CD4-positive, alpha-beta T cell treated with Interleukin-4 for 1 hour (primary cell): Measurements from ENCODE around the gene GPR108.
"Not testable (repeated sequence)": the region's sequence is repeated elsewhere in the genome, so short reads cannot be mapped to it uniquely, and the experiment has no call there.

Source experiments
- DNase-seq, 2 donors: peaks; one replicate each; pipeline ENCODE4 v3.0.0-alpha.2; 2020 to 2022

GPR108 gene

GRCh38 chr19:6737284-6737872 lies at the start of gene GPR108:
TSS of gene GPR108 (minus strand) at chr19:6737580. CDS start at chr19:6737576, 4 bp downstream.
- peak; percentile 100 for DNase-seq

GRCh38 chr19:6779206-6779605 lies 41.8 kb upstream of the GPR108 start:
- no peak for DNase-seq

- DNase-seq, result no peak
These were observed 41.0 kb upstream of the GPR108 start for GRCh38 chr19:6778386-6778785.

DNA sequence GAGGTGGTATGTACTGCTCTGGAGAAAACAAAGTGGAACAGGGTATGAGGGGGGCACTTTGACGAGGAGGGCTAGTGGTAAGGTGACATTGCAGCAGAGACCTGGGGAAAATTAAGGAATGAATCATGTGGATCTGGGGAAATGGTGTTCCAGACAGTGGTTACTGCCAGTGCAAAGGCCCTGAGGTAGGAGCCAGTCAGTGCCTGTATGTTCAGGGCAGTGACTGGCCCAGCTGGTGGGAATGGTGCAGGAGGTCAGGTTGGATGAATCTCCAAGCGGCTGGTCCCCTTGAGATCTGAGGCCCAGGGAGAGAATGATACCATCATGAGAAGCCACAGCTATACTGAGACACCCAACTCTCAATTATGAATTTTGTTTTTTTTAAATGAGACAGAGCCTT lies 40.1 kb upstream of the GPR108 start:
- no peak for DNase-seq

DNA sequence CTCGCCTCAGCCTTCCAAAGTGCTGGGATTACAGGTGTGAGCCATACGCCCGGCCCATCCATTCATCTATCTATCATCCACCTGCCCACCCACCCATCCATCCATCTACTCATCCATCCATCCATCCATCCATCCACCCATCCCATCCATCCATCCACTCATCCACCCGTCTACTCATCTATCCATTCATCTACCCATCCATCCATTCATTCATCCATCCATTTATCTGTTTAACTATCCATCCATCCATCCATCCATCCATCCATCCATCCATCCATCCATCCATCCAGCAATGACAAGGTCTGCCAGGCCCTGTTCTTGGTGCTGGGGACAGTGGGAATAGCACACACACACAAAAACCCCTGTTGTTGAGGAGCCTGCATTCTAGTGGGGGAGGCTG lies 39.6 kb upstream of the GPR108 start:
- no peak for DNase-seq

DNA sequence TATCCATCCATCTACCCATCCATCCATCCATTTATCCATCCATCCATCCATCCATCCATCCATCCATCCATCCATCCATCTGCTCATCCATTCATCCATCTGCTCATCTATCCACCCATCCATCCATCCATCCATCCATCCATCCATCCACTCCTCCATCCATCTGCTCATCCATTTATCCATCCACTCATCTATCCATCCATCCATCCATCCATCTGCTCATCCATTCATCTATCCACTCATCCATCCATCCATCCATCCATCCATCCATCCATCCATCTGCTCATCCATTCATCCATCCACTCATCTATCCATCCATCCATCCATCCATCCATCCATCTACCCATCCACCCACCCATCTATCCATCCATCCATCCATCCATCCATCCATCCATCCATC lies 38.7 kb upstream of the GPR108 start:
- not testable (repeated sequence) for DNase-seq

GRCh38 chr19:6774821-6775707 lies 37.7 kb upstream of the GPR108 start:
- DNase-seq, result no peak

DNA sequence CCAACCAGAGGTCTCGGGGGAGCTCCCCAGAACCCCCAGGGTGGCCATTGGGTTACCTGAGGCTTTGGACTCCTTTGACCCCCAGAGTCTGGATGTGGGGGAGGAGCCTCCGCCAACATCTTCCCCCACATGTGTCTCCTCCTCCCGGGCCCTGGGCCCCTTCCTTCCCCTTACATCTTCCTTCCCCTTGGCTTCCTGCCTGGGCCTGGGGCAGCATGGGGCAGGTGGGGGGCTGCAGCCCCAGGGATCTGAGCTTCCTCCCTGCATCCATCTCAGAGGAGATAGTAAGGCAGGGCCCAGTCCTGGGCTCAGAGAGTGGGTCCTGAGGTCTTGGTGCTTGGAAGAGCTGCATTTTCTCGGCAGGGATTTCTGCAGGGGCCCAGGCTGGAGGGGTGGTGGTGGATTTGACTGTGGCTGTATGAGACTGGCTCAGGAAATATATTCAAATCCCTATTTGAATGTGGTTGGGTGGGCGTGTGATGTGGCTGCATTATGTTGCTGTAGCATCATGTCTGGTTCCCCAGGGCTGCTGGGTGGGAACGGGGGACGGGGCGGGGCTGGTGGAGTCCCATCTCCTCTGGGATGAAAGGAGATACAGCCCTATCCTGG lies 36.0 kb upstream of the GPR108 start:
- DNase-seq, result peak; percentile 48 to 52

GRCh38 chr19:6772866-6773322 lies 35.5 kb upstream of the GPR108 start:
- DNase-seq, result no peak

GRCh38 chr19:6772028-6772865 lies 34.9 kb upstream of the GPR108 start, which contains the start of gene VAV1:
TSS of gene VAV1 (plus strand) at chr19:6772708. CDS start at chr19:6772808, 100 bp downstream.
- peak; percentile 88 for DNase-seq

GRCh38 chr19:6771648-6772027 lies 34.3 kb upstream of the GPR108 start:
- not testable (repeated sequence) for DNase-seq

GRCh38 chr19:6769006-6769619 lies 31.7 kb upstream of the GPR108 start:
- DNase-seq, result peak; percentile 17 to 45

- no peak for DNase-seq
These were observed 30.9 kb upstream of the GPR108 start for GRCh38 chr19:6768236-6768785.

- DNase-seq, result peak; percentile 96 to 98
These were observed 30.2 kb upstream of the GPR108 start, which contains the start of gene SH2D3A for GRCh38 chr19:6767357-6768235. TSS of gene SH2D3A (minus strand) at chr19:6767435. CDS start at chr19:6763748, 3,687 bp downstream.

- no peak for DNase-seq
These were observed 29.6 kb upstream of the GPR108 start for GRCh38 chr19:6767081-6767356.

DNA sequence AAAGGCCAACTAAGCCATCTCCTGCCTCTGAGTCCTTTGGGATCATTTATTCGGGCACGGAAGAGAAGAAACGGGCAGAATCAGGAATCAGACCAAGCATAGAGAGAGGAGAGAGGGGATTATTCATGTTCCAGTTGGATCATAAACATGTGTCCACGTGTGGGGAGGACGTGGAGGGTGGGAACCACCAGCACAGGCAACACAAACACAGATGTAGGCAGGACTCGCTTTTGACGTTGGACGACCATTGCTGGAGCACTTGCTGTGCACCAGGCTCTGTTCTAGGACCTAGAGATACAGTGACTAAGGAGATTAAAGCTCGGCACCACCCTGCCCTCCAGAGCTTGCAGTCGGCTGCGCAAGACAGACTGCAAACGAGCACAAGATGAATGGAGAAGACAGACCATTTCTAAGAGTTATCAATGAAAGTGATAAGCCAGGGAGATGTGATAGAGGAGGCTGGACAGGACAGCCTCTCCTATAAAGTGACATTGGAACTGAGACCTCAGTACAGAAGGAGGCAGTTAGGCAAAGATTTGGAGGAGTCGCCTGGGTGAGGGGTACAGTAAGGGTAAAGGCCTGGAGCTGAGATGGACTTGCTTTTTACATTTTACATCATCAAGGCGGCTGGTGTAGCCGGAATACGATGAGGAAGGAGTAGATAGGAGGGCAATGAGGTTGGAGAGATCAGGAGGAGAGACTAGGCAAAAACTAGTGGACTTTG lies 29.1 kb upstream of the GPR108 start:
- DNase-seq, result no peak

DNA sequence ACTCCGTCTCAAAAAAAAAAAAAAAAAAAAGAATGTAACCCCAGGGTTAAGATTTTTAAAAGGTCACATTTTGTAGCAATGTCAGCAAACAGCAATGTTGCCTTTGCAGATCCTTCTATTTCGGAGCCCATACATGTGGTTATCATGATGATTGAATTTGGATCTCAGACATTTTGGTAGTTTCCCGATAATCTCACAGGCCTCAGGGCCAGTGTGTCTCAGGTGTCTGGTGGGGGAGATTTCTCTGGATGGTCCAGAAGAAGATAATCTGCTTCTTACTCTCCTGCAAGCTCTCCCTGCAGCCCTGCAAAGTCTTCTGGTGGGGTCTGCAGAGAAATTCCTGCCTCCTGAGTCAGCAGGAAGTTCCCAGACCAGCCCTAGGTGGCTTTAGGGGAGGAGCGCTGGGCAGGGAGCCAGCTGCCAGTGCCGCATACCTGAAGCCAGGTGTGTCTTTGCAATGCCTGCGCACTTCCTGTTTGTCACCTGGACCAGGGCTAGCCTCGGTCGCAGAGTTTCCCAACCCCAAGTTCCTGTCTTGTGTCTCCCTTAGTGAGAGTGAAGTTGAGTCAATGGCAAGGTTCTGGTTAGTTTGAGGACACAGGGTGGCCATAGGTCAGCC lies 28.5 kb upstream of the GPR108 start:
- DNase-seq, result peak; percentile 13 to 34

GRCh38 chr19:6762253-6762797 lies 24.9 kb upstream of the GPR108 start:
- DNase-seq, result not testable (repeated sequence)

- peak; percentile 29 to 33 for DNase-seq
These were observed 23.8 kb upstream of the GPR108 start for GRCh38 chr19:6761053-6761676.
